ENCODE data around the gene XYLT1. TPM values are rescaled to one million over a fixed set of nuclear protein-coding genes. Genes with fewer than 3 reads are reported as not detected.

XYLT1 gene
- total and polyA plus RNA-seq, 10 of the 15 experiments (the other 5 are each of a cell fraction or from before 2014, with no cell fraction given): 0.88 to 14.8 (median 5.8) TPM

DNA sequence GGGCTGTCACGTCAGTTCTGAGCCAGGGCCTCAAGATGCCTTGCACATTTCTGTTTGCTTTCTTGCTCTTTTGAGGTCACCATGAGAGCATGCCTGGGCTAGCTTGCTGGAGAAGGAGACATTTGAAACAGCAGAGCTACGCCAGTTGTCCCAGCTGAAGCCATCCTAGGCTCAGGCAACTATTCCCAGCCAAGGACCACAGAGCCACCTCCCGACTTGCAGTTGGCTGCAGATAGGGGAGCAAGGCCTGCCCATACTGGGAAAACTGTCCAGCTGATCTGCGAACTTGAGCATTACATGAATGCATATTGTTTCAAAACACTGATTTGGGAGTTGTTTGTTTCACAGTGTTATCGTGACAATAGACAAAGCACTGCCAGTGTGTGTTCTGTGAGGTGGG, 340.8 kb downstream of the XYLT1 start:
- no peak overlapping the region for H3K27ac ChIP-seq (ENCODE audit: control insufficient read depth, insufficient read depth)
- ATAC-seq: no peak
- in situ Hi-C loops (cut with MboI): no loop called here
- H3K4me1 ChIP-seq (ENCODE audit: control insufficient read depth, insufficient read depth, low read length): peaks cover 15% of the 10 kb centered on the region
- 62% methylated on average over 5 of the region's 5 CpGs for WGBS (ENCODE audit: insufficient coverage, insufficient replicate concordance, low lambda C conversion rate, missing lambda C conversion rate)
- no peak overlapping the region for H3K4me2 ChIP-seq (ENCODE audit: control insufficient read depth, insufficient read depth)
- peaks cover 0 to 2% of the 10 kb centered on the region in 2 experiments; a peak in 2 of 4 replicates for H3K36me3 ChIP-seq (ENCODE audit: control insufficient read depth in 2 of 2, insufficient read depth in 2 of 2, low read length in 1 of 2)
- H3K79me2 ChIP-seq (ENCODE audit: control insufficient read depth, insufficient read depth, low read length): no peaks in the 10 kb centered on the region
- TF ChIP-seq, protein P1, sequence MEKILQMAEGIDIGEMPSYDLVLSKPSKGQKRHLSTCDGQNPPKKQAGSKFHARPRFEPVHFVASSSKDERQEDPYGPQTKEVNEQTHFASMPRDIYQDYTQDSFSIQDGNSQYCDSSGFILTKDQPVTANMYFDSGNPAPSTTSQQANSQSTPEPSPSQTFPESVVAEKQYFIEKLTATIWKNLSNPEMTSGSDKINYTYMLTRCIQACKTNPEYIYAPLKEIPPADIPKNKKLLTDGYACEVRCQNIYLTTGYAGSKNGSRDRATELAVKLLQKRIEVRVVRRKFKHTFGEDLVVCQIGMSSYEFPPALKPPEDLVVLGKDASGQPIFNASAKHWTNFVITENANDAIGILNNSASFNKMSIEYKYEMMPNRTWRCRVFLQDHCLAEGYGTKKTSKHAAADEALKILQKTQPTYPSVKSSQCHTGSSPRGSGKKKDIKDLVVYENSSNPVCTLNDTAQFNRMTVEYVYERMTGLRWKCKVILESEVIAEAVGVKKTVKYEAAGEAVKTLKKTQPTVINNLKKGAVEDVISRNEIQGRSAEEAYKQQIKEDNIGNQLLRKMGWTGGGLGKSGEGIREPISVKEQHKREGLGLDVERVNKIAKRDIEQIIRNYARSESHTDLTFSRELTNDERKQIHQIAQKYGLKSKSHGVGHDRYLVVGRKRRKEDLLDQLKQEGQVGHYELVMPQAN (conservative IDR thresholded peaks at IDR 0.05): no peak
- TF ChIP-seq NFYB (IDR thresholded peaks at IDR 0.05; ENCODE audit: insufficient read depth, low read depth, low read length): no peak
- no peak for TF ChIP-seq ZNF384 (IDR thresholded peaks at IDR 0.05; ENCODE audit: borderline replicate concordance, low read depth, low read length)
- no peak for TF ChIP-seq STAT1 (conservative IDR thresholded peaks at IDR 0.05)
- TF ChIP-seq IKZF2 (IDR thresholded peaks at IDR 0.05): no peak
- TF ChIP-seq BMI1 (IDR thresholded peaks at IDR 0.05; ENCODE audit: borderline replicate concordance): no peak
- no peak for TF ChIP-seq BCL11A (IDR thresholded peaks at IDR 0.05; ENCODE audit: low read depth, low read length)
- no peak for TF ChIP-seq ZSCAN29 (IDR thresholded peaks at IDR 0.05)
- FAIRE-seq: no peak
- ChIA-PET SMC1A (ENCODE audit: uncharacterized antibody, unreplicated experiment) (no interaction called here), POLR2A (no interaction called here), RAD21 (ENCODE audit: unreplicated experiment) (no interaction called here), CTCF (no interaction called here)
- no peak overlapping the region for H2AFZ ChIP-seq (ENCODE audit: control insufficient read depth, low read depth, low read length)
- intact Hi-C loops (cut with micrococcal nuclease; ENCODE audit: unreplicated experiment): loop anchor here (5.0 kb wide), 1 partner anchor 268 kb away; no protein-coding TSS in a partner anchor
- no peaks in the 10 kb centered on the region for H4K20me1 ChIP-seq (ENCODE audit: control insufficient read depth, insufficient read depth)
- BruUV-seq (replicated peaks): no TSS peak
- no peak for DNase-seq (ENCODE audit: low read depth, low spot score)
- H3K27me3 ChIP-seq (replicated peaks in 1 of 2; ENCODE audit: control insufficient read depth in 2 of 2, insufficient read depth in 2 of 2, low read length in 1 of 2): no peaks in the 10 kb centered on the region
- no peak overlapping the region for H3K9ac ChIP-seq (ENCODE audit: control insufficient read depth, insufficient read depth, low read length)
- no peak overlapping the region for H3K4me3 ChIP-seq
- H3K9me3 ChIP-seq (replicated peaks; ENCODE audit: control insufficient read depth, insufficient read depth, low read length): no peaks in the 10 kb centered on the region; the same call in 2 of the 3 replicates

Measured in GM12878 (cell line).